GM18870 (cell line): ENCODE measurements around the gene PIGH.

Source experiments
- ATAC-seq: cut with Tn5 transposase; IDR thresholded peaks from one replicate; pipeline ENCODE4 v1.9.1; 2021; ENCODE audit warnings: moderate library complexity; ENCODE audit not compliant: unreplicated experiment

Gene PIGH

DNA sequence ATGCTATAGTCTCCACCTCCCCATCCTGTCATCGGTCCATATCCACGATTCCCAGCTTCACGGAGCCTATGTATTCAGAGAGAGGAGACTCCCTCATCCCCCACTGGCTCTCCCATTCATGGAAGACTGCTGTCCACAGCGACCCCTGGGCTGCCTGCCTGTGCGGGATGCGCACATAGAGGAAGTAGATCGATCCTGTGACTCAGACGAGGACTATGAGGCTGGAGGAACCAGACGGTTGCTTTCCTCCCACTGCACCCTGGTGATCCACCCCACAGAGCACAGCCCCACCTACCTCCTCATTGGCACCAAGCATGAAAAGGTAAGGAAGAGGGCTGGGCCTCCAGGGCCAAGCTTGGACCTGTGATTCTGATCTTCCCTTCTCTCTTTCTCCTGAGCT lies 24.4 kb downstream of the PIGH start:
- ATAC-seq: no peak

DNA sequence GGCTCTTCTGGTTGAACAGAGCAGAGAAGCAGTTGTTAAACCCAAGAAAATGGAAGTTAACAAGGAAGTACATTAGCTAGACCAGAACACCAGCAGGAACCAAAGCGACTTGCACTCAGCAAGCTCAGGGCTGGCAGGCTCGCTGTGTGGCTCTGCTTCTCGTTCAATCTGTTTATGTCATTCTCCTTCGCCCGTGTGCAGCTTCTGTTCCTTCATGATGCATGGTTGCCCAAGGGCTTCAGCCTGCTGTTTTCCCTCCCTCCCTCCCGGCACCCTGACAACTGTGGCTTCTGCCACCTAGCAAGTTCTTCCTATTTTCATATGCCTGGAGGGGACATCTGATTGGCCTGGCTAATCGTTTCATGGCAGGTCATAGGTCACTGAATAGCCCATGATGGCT lies 25.3 kb downstream of the PIGH start:
- no peak for ATAC-seq

DNA sequence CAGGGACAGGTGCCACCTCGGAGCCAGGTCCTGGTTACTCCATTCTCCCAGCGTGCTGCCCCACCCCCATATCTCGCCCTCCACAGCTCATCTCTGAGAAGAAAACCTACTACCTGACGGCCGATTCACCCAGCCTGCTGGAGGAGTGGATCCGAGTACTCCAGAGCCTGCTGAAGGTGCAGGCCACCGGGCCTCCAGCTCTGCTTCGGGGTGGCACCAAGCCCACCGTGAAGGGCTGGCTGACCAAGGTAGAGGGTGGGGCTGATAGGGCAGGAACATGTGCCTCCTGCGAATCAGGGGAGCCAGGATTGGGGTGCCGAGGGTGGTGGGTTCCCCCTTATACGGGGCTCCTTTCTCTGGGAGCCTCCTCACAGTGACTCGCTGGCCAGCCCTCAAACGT lies 25.9 kb downstream of the PIGH start:
- ATAC-seq: no peak

DNA sequence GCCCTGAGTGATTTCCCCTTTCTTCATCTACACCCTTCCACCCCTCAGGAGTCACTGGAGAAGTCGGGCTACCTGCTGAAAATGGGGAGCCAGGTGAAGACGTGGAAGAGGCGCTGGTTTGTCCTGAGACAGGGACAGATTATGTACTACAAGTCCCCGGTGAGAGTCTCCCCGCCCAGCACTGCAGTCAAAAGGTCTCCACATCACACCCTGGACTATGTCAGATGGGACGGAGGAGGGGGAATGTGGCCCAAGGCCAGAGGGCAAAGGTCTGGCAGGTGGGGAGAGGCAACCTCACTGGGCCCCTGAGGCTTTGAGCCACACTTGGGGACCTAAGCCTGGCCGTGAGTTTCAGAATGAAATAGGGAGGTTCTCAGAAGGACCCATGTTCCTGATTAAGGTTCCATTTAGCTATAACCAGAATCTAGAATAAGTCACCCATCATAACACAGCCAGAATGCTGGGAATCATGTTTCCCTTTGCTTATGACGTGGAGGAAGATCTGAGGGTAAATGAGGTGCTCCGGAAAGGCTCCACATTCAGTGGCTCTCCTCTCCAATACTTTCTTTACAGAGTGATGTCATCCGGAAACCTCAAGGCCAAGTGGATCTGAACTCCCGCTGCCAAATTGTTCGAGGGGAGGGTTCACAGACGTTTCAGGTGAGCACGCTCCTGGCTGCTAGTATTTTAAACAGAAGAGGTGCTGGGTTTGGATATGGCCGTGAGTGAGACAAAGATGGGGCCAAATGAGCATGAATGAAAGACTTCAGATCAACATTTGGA lies 26.6 kb downstream of the PIGH start:
- ATAC-seq: no peak

- no peak for ATAC-seq
Observed at GRCh38 chr14:67572608-67573007, 27.5 kb downstream of the PIGH start.

- ATAC-seq: no peak
Observed at GRCh38 chr14:67571991-67572323, 28.1 kb downstream of the PIGH start.

DNA sequence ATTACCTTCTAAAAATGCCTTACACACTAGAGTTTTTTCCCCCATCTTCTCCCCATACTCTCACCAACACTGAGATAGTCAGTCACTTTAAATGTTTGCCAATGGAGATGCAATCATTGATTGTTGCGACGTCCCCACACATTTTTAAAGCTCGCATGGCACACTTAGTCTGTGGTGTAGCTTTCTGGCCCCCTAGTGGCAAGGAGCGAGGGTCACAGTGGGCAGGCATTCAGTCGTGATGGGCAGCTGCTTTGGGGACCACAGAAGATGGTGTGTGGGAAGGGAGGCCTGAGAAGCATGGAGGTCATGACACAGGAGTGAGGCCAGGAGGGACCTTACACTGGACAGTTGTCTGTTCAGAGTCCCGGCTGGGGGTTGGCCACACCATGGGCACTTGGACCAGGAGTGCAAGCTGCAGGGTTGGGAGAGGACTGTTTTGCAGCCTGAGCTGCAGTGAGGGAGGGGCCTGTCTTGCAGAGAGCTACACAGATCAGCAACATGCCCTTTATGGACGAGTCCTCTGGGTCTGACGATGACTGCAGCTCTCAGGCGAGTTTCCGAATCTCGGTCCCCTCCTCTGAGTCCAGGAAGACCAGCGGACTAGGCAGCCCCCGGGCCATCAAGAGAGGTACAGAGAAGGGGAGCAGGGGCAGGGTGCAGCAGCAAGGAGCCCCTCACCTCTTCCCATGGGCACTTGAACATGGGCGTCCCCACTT lies 28.6 kb downstream of the PIGH start:
- ATAC-seq: no peak

- no peak for ATAC-seq
Observed at GRCh38 chr14:67570453-67570852, 29.6 kb downstream of the PIGH start.

DNA sequence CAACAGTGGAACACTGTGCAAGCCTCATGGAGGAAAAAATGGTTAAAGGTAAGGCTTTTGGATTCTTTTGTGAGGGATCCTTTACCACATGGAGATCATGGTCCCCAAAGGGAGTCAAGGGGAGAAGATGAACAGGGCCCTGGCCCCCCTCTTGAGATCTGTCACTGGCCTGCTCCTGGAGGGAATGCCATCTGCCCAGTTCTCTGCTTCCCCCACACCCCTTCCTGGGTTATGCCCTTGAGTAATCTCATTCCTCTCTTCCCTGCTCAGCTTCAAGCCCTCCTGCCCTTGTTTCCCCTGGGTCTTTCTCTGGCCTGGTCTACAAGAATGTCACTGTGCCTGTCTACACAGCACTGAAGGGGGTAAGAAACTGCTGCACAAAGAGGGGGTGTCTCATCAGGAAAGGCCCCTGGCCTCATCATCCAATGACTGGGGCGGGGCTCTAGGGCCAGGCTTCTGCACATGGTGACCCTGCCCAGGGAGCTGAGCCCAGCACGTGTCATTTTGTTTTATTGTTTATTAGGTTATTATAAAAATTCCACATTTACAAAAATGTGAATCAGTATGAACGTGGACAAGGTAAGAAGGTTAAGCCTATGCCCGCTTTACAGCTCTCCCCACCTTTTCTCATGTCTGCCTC lies 30.3 kb downstream of the PIGH start:
- no peak for ATAC-seq

DNA sequence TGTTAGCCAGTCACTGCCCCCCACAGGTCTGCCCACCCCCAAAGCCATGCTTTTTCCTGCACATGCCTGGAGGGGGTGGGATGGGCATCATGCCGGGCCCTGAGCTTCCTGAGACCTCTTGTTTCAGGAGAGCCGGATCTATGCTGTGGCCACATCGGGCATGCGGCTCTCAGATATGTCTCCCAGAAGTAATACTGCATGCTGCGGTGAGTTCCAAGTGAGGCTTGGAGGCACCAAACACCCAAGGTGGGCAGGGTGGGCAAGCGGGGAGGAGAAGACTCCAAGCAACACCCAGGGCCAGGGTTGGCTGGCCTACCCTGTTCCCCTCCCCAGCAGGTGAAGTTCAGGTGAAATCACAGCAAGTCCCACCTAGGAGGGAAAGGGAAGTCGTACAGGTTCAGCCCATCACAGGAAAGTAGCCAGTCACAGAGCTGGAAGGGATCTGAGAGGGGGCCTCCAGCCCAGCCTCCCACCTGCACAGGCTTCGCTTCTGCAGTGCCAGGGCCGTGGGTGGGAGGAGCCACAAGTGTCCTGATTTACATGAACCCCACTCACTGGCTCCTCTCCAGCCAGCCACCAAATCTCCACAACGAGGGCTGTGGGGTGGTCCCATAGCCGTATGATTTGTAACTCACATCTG lies 30.9 kb downstream of the PIGH start:
- no peak for ATAC-seq

DNA sequence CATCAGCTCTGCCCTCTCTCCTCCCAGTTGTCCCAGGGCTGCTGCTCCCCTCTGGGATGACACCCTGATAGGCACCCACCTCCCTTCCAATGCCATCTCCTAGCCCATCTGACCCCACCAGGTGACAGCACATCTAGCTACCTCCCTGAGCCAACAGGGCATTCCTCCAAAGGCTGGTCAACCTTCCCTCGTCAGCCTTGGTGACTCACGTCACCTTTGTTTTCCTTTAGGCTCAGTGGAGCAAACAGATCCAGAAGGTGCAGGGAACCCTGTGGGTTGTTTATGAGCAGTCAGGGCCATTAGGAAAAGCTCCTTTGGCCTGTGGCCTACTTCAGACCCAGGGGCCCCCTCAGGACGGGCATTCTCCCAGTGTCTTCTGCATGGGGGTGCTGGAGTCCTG lies 32.4 kb downstream of the PIGH start:
- no peak for ATAC-seq

DNA sequence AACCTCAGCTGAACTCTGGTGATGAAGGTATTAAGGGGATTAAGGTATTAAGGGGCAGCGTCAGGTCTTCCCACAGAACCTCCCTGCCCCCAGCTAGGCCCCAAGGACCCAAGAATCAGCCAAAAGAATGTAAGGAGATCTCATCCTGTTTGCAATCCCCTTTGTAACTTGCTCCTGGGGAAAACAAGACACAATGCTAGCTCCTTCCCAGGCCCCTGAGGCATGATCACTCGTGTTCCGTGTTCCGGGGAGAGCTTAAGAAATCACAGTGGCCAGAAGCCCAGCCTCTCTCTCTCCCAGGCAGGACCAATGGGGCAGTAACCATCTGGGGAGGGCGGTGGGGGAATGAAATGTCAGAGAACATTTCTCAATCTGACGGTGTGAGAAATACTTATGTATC lies 33.2 kb downstream of the PIGH start:
- no peak for ATAC-seq

DNA sequence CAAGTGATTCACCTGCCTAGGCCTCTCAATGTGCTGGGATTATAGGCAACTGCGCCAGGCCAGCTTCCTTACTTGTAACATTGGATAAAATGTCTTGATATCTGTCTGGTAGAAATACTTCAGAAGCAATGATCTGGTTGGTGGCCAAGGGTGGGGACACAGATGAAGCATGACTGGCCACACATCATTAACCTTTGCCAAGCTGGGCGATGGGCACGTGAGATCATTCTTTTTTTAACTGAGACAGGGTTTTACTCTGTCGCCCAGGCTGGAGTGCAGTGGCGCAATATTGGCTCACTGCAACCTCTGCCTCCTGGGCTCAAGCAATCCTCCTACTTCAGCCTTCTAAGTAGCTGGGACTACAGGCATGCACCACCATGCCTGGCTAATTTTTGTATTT lies 35.8 kb downstream of the PIGH start:
- no peak for ATAC-seq

DNA sequence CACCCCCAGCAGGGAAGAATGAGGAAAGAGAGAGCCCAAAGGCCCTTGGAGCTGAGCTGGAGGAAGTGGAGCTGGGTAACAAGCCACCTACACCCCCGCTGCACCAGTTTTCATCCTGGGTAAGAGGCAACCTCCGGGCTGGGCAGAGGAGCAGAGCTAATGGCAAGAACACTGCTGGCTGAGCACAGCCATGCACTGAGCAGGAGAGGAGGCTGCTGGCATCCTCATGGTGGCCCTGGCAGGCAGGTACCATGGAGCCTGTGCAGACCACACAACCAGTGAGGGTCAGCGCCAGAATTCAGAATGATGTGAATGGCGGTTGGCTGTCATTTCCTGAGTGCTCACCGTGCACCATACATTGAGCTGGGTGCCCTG lies 37.3 kb downstream of the PIGH start:
- no peak for ATAC-seq

- no peak for ATAC-seq
Observed at GRCh38 chr14:67562025-67562775, 37.9 kb downstream of the PIGH start.

DNA sequence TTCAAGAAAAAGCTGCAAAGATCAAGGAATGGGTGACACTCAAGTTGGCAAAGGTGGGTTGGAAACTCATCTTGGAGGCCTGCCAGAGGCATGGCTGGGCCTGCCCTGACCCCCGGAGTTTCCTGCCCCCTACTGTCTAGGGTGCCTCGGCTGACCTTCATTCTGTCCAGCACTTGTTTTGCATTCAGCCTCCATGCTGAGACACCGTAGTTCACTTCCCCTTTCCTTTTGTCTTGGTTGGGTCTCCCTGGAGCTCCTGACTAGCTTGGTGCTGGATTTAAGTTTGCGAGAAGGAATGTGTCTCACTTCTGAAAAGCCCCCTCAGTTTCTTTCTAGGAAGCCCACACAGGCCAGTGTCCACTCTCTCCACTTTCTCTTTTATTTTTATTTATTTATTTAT lies 40.4 kb downstream of the PIGH start:
- ATAC-seq: no peak

DNA sequence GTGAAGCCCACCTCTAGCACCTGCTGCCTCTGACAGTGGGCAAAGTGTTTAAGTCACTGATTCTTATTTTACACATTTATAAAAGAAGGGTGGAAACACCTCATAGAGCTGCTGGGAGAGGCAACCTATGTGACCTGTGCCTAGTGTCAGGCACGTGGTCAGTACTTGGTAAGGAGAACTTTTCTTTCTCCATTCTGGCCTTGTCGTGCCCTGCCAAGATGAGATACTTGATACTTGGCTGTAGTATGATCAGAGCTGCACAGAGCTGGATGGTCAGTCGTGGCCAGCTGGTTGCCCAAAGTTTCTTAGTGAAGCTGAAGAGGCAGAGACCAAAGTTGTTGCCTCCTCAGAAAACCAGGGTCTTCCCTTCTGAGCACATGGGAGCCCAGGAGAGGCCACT lies 42.4 kb downstream of the PIGH start:
- ATAC-seq: no peak

- no peak for ATAC-seq
Observed at GRCh38 chr14:67557118-67557517, 43.0 kb downstream of the PIGH start.

DNA sequence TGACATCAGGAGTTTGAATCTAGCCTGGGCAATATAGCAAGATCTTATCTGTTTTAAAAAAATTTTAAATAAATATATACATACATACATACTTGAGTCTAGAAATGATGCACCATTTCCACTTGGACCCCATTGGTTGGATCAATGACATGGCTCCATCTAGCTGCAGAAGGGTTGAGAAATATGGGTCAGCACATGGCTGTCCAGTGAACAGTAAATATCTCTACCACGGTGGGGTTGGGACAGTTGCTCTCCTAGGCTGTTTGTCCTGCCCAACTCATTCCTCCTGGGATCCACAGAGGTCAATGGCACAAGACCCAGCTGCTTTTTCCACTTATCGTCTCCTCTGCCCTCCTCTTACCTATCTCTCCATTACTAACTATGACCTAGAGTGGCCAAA lies 43.4 kb downstream of the PIGH start:
- no peak for ATAC-seq

GRCh38 chr14:67555518-67556090 lies 44.5 kb downstream of the PIGH start:
- no peak for ATAC-seq

DNA sequence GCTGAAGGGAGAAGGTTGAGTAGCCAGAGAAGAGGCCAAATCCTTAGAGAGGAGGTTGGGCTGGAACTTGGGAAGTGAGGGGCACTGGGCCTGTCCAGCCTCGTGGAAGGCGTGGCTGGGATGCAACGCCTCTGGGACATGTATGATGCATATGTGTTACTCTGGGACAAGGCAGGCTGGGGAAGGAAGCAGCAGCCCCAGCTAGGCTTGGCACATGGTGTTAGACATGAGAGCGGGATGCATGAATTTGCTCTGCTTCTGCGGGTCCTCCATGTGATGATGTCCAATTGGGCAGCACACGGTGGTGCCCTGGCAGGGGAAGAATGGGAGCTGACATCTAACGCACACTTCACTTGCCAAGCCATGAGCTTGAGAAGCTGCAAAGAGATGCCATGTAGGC lies 45.7 kb downstream of the PIGH start:
- ATAC-seq: no peak
